OCI-LY3 (cell line): ENCODE measurements around the gene HTT.

Source experiments
- EZH2phosphoT487 ChIP-seq: fragments of 200-600 bp; shearing (Covaris generic); IDR thresholded peaks from 2 replicates; pipeline ENCODE4 v1.6.1; 2018; ENCODE audit warnings: antibody characterized with exemption, mixed run types, low read depth
- TF ChIP-seq, protein P1 (sequence below): fragments of 200-600, 300-600 bp; sonication (generic); IDR thresholded peaks from 2 replicates; pipeline ENCODE4 v1.5.1; 2014; ENCODE audit warnings: antibody characterized with exemption, low read length, low read depth

DNA sequence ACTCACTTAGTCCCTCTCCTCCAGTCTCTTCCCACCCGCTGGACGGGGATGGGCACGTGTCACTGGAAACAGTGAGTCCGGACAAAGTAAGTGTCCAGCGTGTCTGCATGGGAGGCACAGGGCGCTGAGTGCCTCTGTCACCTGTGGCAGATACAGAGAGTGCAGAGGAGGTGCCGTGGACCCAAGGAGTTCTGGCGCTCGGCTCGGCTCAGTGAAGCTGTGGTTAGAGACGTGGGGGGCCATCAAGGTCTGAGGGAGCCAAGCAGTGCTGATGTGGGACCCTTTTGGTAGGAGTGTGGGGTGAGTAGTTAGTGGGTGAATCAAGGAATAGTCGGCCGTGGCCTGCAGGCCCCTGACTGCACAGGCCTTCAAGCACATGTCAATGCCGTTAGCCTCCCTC is 134.3 kb downstream of the HTT start:
- TF ChIP-seq, protein P1, sequence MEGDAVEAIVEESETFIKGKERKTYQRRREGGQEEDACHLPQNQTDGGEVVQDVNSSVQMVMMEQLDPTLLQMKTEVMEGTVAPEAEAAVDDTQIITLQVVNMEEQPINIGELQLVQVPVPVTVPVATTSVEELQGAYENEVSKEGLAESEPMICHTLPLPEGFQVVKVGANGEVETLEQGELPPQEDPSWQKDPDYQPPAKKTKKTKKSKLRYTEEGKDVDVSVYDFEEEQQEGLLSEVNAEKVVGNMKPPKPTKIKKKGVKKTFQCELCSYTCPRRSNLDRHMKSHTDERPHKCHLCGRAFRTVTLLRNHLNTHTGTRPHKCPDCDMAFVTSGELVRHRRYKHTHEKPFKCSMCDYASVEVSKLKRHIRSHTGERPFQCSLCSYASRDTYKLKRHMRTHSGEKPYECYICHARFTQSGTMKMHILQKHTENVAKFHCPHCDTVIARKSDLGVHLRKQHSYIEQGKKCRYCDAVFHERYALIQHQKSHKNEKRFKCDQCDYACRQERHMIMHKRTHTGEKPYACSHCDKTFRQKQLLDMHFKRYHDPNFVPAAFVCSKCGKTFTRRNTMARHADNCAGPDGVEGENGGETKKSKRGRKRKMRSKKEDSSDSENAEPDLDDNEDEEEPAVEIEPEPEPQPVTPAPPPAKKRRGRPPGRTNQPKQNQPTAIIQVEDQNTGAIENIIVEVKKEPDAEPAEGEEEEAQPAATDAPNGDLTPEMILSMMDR: no peak
- no peak for TF ChIP-seq EZH2phosphoT487
